NCI-H226 (cell line): ENCODE measurements around the gene GPC2.
"Not testable (repeated sequence)": the region's sequence is repeated elsewhere in the genome, so short reads cannot be mapped to it uniquely, and the experiment has no call there.

ENCODE experiments used
- DNase-seq: peaks from one replicate; pipeline ENCODE4 v3.0.0-alpha.2; 2015

GPC2 gene

GRCh38 chr7:100148225-100148558, 29.0 kb downstream of the GPC2 start:
- no peak for DNase-seq

- no peak for DNase-seq
Measured at GRCh38 chr7:100147278-100147677, 29.9 kb downstream of the GPC2 start.

- peak; percentile 85 for DNase-seq
Measured at GRCh38 chr7:100146350-100146749, 30.8 kb downstream of the GPC2 start.

- no peak for DNase-seq
Measured at GRCh38 chr7:100142461-100142860, 34.7 kb downstream of the GPC2 start.

- DNase-seq, result no peak
Measured at GRCh38 chr7:100141555-100141949, 35.6 kb downstream of the GPC2 start.

- no peak for DNase-seq
Measured at GRCh38 chr7:100137851-100138760, 39.1 kb downstream of the GPC2 start.

- peak; percentile 49 for DNase-seq
Measured at GRCh38 chr7:100132697-100133151, 44.5 kb downstream of the GPC2 start.

- no peak for DNase-seq
Measured at GRCh38 chr7:100132126-100132525, 45.1 kb downstream of the GPC2 start.

- DNase-seq, result no peak
Measured at GRCh38 chr7:100130608-100131453, 46.4 kb downstream of the GPC2 start.

- not testable (repeated sequence) for DNase-seq
Measured at GRCh38 chr7:100130220-100130607, 47.0 kb downstream of the GPC2 start.

GRCh38 chr7:100128637-100128963, 48.6 kb downstream of the GPC2 start:
- no peak for DNase-seq

GRCh38 chr7:100127866-100128636, 49.1 kb downstream of the GPC2 start:
- no peak for DNase-seq

- DNase-seq, result peak; percentile 67
Measured at GRCh38 chr7:100126931-100127865, 50.0 kb downstream of the GPC2 start, which contains the start of gene MBLAC1. MBLAC1 (plus strand) TSS chr7:100126967; CDS start chr7:100127396, 429 bp downstream.

GRCh38 chr7:100126239-100126930, 50.8 kb downstream of the GPC2 start:
- no peak for DNase-seq

GRCh38 chr7:100124301-100125230, 52.6 kb downstream of the GPC2 start:
- DNase-seq, result no peak

GRCh38 chr7:100122568-100122967, 54.6 kb downstream of the GPC2 start:
- DNase-seq, result no peak

- DNase-seq, result no peak
Measured at GRCh38 chr7:100122067-100122466, 55.1 kb downstream of the GPC2 start.

- no peak for DNase-seq
Measured at GRCh38 chr7:100120733-100121036, 56.5 kb downstream of the GPC2 start.

- DNase-seq, result no peak
Measured at GRCh38 chr7:100119970-100120732, 57.0 kb downstream of the GPC2 start.
